ENCODE data around the gene RNF141. TPM values are rescaled to one million over a fixed set of nuclear protein-coding genes. Genes with fewer than 3 reads are reported as not detected.

The RNF141 gene
- total and polyA plus RNA-seq, 2 donors (not counting 1 experiment from before 2014, with no cell fraction given): 32.5 to 43.5 TPM

DNA sequence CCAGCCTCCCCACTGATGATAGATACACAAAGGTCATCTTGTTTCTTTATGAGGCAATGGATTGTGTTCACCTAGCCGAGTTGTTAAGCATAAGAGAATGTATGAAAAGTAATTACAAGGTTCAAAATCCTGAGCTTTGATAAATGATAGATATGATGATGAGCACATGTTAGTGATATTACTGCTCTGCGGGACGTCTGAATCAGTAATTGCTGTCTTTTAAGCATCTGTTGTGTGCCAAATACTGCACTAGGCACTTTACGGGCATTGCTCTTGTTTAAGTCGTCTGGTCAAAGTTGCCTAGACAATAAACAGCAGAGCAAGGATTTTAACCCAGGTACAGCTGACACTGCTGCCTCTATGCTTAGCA is 559 bp upstream of the RNF141 start:
- peak overlapping the region; percentile 90 for H3K27ac ChIP-seq (ENCODE audit: insufficient read depth, low read length)
- H4K20me1 ChIP-seq (ENCODE audit: control insufficient read depth, extremely low read depth, insufficient read depth, low read length): no peaks in the 10 kb centered on the region
- peak overlapping the region; percentile 87 for H2AFZ ChIP-seq (ENCODE audit: low read length)
- H3K79me2 ChIP-seq (ENCODE audit: control insufficient read depth, insufficient read depth, low read length): peaks cover 9% of the 10 kb centered on the region
- H3K36me3 ChIP-seq (ENCODE audit: control insufficient read depth, insufficient read depth, low read length): no peaks in the 10 kb centered on the region
- TF ChIP-seq EZH2 (IDR thresholded peaks at IDR 0.05; ENCODE audit: low read length, missing control alignments): no peak
- TF ChIP-seq, protein P1, sequence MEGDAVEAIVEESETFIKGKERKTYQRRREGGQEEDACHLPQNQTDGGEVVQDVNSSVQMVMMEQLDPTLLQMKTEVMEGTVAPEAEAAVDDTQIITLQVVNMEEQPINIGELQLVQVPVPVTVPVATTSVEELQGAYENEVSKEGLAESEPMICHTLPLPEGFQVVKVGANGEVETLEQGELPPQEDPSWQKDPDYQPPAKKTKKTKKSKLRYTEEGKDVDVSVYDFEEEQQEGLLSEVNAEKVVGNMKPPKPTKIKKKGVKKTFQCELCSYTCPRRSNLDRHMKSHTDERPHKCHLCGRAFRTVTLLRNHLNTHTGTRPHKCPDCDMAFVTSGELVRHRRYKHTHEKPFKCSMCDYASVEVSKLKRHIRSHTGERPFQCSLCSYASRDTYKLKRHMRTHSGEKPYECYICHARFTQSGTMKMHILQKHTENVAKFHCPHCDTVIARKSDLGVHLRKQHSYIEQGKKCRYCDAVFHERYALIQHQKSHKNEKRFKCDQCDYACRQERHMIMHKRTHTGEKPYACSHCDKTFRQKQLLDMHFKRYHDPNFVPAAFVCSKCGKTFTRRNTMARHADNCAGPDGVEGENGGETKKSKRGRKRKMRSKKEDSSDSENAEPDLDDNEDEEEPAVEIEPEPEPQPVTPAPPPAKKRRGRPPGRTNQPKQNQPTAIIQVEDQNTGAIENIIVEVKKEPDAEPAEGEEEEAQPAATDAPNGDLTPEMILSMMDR (conservative IDR thresholded peaks at IDR 0.05 in 1 of 2, IDR thresholded peaks at IDR 0.05 in 1 of 2; ENCODE audit: low read depth in 1 of 2, low read length in 2 of 2): no peak
- peak overlapping the region; percentile 81 for H3K4me2 ChIP-seq (ENCODE audit: extremely low read depth, insufficient read depth, low read length)
- peak overlapping the region; percentile 17 for H3K9ac ChIP-seq (ENCODE audit: insufficient read depth, low read length)
- H3K9me3 ChIP-seq (ENCODE audit: control insufficient read depth, insufficient read depth, low read depth, low read length): no peaks in the 10 kb centered on the region
- no peak for DNase-seq (ENCODE audit: low read depth in 2 of 2)
- peak overlapping the region; percentile 32 to 89 (median 68) for H3K4me3 ChIP-seq (replicated peaks in 1 of 4; ENCODE audit: control extremely low read depth in 1 of 4, insufficient read depth in 1 of 4, low read depth in 3 of 4, low read length in 4 of 4)
- H3K27me3 ChIP-seq (ENCODE audit: control insufficient read depth, insufficient read depth, low read length): no peaks in the 10 kb centered on the region
- H3K4me1 ChIP-seq (ENCODE audit: control insufficient read depth, extremely low read depth, insufficient read depth, low read length): no peaks in the 10 kb centered on the region

DNA sequence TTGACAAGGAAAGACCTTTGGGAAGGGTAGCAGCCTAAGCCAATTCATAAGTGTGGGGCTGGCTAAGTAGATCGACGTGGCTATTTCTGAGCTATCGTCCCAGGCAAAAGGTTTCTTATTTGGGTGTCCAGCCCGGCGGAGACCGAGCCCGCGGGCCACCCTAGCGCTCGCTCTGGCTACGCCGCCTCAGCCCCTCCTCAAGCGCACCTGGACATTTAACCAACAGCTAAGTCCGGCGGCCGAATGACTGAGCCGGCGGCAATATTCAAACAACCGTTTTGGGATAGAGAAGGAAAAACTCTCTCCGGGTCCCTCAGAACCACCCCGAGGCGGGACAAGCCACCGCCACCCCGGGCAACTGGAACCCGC is 457 bp downstream of the RNF141 start:
- Histone ChIP-seq H3K4me2 (ENCODE audit: extremely low read depth, insufficient read depth, low read length) (peak overlapping the region; percentile 93), H3K27ac (ENCODE audit: insufficient read depth, low read length) (peak overlapping the region; percentile 90), H3K79me2 (ENCODE audit: control insufficient read depth, insufficient read depth, low read length) (peaks cover 9% of the 10 kb centered on the region), H3K36me3 (ENCODE audit: control insufficient read depth, insufficient read depth, low read length) (no peaks in the 10 kb centered on the region), H3K4me1 (ENCODE audit: control insufficient read depth, extremely low read depth, insufficient read depth, low read length) (no peaks in the 10 kb centered on the region), H3K27me3 (ENCODE audit: control insufficient read depth, insufficient read depth, low read length) (no peaks in the 10 kb centered on the region), H3K4me3 (replicated peaks in 1 of 4; ENCODE audit: control extremely low read depth in 1 of 4, insufficient read depth in 1 of 4, low read depth in 3 of 4, low read length in 4 of 4) (peak overlapping the region; percentile 63 to 92 (median 86)), H3K9me3 (ENCODE audit: control insufficient read depth, insufficient read depth, low read depth, low read length) (no peaks in the 10 kb centered on the region), H3K9ac (ENCODE audit: insufficient read depth, low read length) (peak overlapping the region; percentile 95), H4K20me1 (ENCODE audit: control insufficient read depth, extremely low read depth, insufficient read depth, low read length) (no peaks in the 10 kb centered on the region), H2AFZ (ENCODE audit: low read length) (peak overlapping the region; percentile 56)
- DNase-seq (ENCODE audit: low read depth in 2 of 2): peak; percentile 24 to 57
- TF ChIP-seq, protein P1 (conservative IDR thresholded peaks at IDR 0.05 in 1 of 2, IDR thresholded peaks at IDR 0.05 in 1 of 2; ENCODE audit: low read depth in 1 of 2, low read length in 2 of 2): no peak
- no peak for TF ChIP-seq EZH2 (IDR thresholded peaks at IDR 0.05; ENCODE audit: low read length, missing control alignments)

DNA sequence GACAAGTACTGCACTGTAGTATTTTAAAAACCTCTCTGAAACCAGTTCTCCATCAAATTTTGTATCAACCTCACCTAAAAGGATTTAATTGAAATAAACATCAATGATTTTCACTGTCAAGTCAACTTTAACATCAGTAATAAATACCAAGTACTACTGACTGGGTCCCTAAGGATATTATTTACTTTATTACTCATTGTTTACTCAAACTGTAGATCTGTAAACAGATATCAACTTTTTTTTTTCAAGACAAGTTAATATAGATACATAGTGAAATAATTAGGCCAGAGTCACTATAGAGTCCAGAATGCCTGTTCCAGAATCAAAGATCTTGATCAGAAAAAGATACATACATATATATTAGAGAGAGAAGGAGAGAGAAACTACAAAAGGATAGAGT is 1.6 kb downstream of the RNF141 start:
- Histone ChIP-seq H4K20me1 (ENCODE audit: control insufficient read depth, extremely low read depth, insufficient read depth, low read length) (no peaks in the 10 kb centered on the region), H2AFZ (ENCODE audit: low read length) (no peak overlapping the region), H3K79me2 (ENCODE audit: control insufficient read depth, insufficient read depth, low read length) (peaks cover 9% of the 10 kb centered on the region), H3K27ac (ENCODE audit: insufficient read depth, low read length) (no peak overlapping the region), H3K9ac (ENCODE audit: insufficient read depth, low read length) (no peak overlapping the region), H3K36me3 (ENCODE audit: control insufficient read depth, insufficient read depth, low read length) (no peaks in the 10 kb centered on the region), H3K4me2 (ENCODE audit: extremely low read depth, insufficient read depth, low read length) (no peak overlapping the region), H3K4me3 (replicated peaks in 1 of 4; ENCODE audit: control extremely low read depth in 1 of 4, insufficient read depth in 1 of 4, low read depth in 3 of 4, low read length in 4 of 4) (peak overlapping the region in 1 of 4 experiments; percentile 6), H3K4me1 (ENCODE audit: control insufficient read depth, extremely low read depth, insufficient read depth, low read length) (no peaks in the 10 kb centered on the region), H3K9me3 (ENCODE audit: control insufficient read depth, insufficient read depth, low read depth, low read length) (no peaks in the 10 kb centered on the region), H3K27me3 (ENCODE audit: control insufficient read depth, insufficient read depth, low read length) (no peaks in the 10 kb centered on the region)
- no peak for DNase-seq (ENCODE audit: low read depth in 2 of 2)
- TF ChIP-seq, protein P1 (conservative IDR thresholded peaks at IDR 0.05 in 1 of 2, IDR thresholded peaks at IDR 0.05 in 1 of 2; ENCODE audit: low read depth in 1 of 2, low read length in 2 of 2): no peak
- TF ChIP-seq EZH2 (IDR thresholded peaks at IDR 0.05; ENCODE audit: low read length, missing control alignments): no peak

All from fibroblast of lung (primary cell).